ENCODE results near the gene CSRNP3.

CSRNP3 gene

GRCh38 chr2:165594935-165595255 is 125.4 kb downstream of the CSRNP3 start:
- DNase-seq: no peak

- no peak for DNase-seq
These were observed 127.3 kb downstream of the CSRNP3 start for GRCh38 chr2:165596788-165597187.

- no peak for DNase-seq
These were observed 131.8 kb downstream of the CSRNP3 start for GRCh38 chr2:165601065-165601830.

GRCh38 chr2:165601928-165602521 is 132.5 kb downstream of the CSRNP3 start:
- DNase-seq: no peak

- no peak for DNase-seq
These were observed 140.2 kb downstream of the CSRNP3 start for GRCh38 chr2:165609672-165610071.

- no peak for DNase-seq
These were observed 141.1 kb downstream of the CSRNP3 start for GRCh38 chr2:165610591-165611029.

- DNase-seq: no peak
These were observed 148.4 kb downstream of the CSRNP3 start for GRCh38 chr2:165617741-165618481.

- no peak for DNase-seq
These were observed 149.3 kb downstream of the CSRNP3 start for GRCh38 chr2:165618806-165619205.

GRCh38 chr2:165621086-165621560 is 151.6 kb downstream of the CSRNP3 start:
- DNase-seq: no peak

GRCh38 chr2:165623161-165623560 is 153.7 kb downstream of the CSRNP3 start:
- DNase-seq: no peak

- no peak for DNase-seq
These were observed 154.4 kb downstream of the CSRNP3 start for GRCh38 chr2:165623783-165624469.

GRCh38 chr2:165624470-165624800 is 154.9 kb downstream of the CSRNP3 start:
- no peak for DNase-seq

- DNase-seq: no peak
These were observed 158.0 kb downstream of the CSRNP3 start for GRCh38 chr2:165627470-165627869.

GRCh38 chr2:165629776-165630175 is 160.3 kb downstream of the CSRNP3 start:
- no peak for DNase-seq

GRCh38 chr2:165630236-165630635 is 160.7 kb downstream of the CSRNP3 start:
- DNase-seq: no peak

GRCh38 chr2:165631089-165631488 is 161.6 kb downstream of the CSRNP3 start:
- DNase-seq: no peak

- no peak for DNase-seq
These were observed 163.1 kb downstream of the CSRNP3 start for GRCh38 chr2:165632594-165632993.

- no peak for DNase-seq
These were observed 163.9 kb downstream of the CSRNP3 start for GRCh38 chr2:165633431-165633830.

- DNase-seq: no peak
These were observed 164.8 kb downstream of the CSRNP3 start for GRCh38 chr2:165634282-165634681.

GRCh38 chr2:165634855-165635254 is 165.4 kb downstream of the CSRNP3 start:
- DNase-seq: no peak

GRCh38 chr2:165635532-165635931 is 166.0 kb downstream of the CSRNP3 start:
- no peak for DNase-seq

GRCh38 chr2:165636959-165637358 is 167.5 kb downstream of the CSRNP3 start:
- no peak for DNase-seq

GRCh38 chr2:165637396-165637795 is 167.9 kb downstream of the CSRNP3 start:
- DNase-seq: no peak

Measured in GOT3 (cell line).